Measurements from ENCODE around the gene SHTN1.

The SHTN1 gene

GRCh38 chr10:116915340-116915739, 89.6 kb downstream of the SHTN1 start:
- no peak for DNase-seq

- no peak for DNase-seq
These were observed 91.3 kb downstream of the SHTN1 start for GRCh38 chr10:116913695-116914094.

- no peak for DNase-seq
These were observed 92.8 kb downstream of the SHTN1 start for GRCh38 chr10:116912162-116912561.

GRCh38 chr10:116910910-116911309, 94.1 kb downstream of the SHTN1 start:
- no peak for DNase-seq

- DNase-seq: no peak
These were observed 95.7 kb downstream of the SHTN1 start for GRCh38 chr10:116909307-116909706.

GRCh38 chr10:116907245-116907987, 97.6 kb downstream of the SHTN1 start:
- no peak for DNase-seq

DNA sequence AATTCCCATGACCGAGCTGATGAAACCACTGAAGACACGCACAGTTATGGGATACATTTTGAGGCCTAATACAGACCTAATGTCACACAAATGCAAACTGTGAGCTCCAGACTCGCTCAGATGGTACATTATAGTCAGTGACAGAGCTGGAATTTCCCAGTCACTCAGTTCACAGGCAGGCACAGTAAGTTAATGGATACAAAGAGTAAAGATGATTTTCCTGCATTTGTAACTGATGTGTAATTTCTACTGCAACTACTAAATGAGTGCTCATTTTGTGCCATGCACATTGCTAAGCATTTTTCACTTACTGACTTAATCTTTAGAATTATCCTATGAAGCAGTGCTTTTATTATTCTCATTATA, 99.2 kb downstream of the SHTN1 start:
- DNase-seq: no peak

DNA sequence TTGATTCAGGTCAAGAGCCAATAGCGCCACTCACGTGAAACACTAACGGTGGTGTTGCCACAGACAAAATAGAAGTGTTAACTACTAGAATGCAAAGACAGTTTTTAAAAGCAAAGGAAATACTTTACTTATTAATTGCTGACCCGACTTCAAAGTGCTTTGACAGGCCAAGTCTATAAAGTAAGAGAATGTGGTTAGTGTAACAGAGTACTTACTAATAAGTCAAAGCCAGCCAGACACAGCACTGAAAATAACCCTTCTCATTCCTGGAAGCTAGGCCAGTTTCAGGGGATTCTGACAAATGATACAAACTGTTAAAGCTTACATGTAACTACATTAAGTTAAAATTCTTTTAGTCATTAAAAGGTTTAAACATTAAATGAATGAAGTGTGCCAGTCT, 105.4 kb downstream of the SHTN1 start:
- DNase-seq: no peak

- DNase-seq: no peak
These were observed 111.3 kb downstream of the SHTN1 start for GRCh38 chr10:116893686-116894037.

- DNase-seq: no peak
These were observed 111.9 kb downstream of the SHTN1 start for GRCh38 chr10:116892907-116893685.

- DNase-seq: no peak
These were observed 113.8 kb downstream of the SHTN1 start for GRCh38 chr10:116891208-116891607.

GRCh38 chr10:116889066-116889465, 115.9 kb downstream of the SHTN1 start:
- DNase-seq: no peak

DNA sequence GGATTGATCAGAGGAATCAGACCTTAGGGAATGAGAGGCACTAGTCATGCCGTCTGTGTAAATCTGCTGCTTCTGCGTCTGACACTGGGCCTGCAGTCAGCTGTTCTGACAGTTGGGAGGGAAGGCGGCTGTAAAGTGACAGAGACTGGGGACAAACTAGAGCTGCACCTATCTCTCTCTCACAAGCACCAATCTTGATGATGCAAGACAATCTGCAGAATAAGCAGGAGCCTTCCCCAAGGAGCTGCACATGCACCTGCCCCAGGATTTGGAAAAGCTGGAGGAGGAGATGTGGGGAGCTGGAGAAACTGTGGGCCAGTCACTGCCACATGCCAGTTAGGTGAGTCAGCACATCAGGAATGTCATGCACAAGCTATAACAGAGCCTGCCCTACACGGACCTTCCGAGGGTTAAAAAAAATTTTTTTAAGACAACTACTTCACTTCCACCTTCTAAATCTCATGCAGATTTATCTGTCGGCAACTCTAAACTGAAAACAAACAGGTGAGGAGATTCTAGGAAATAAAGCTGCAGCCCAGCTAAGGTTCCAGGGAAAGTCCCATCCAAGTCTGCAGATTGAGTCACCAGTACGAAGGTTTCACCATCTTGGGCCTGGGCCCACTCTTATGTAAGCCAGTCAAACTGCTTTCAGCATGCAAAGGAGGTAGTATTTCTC, 116.5 kb downstream of the SHTN1 start:
- no peak for DNase-seq

DNA sequence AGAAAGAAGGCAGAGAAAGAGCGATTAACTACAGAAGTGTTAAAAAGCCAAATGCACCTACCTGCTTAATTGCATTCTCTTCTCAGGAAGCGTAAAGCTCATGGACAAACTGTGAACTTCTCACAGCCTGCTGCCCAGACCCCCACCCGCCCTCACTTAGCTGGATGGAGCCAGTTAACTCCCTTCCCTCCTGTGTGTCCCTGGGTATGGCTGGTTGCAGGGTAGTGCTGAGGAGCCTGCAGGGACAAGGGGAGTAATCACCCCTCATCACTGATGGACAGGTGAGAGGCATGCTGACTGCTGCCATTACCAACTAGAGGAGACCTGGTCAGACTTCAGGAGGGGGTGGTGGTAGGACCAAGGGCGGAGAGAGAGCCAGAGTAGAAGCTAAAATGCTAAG, 118.2 kb downstream of the SHTN1 start:
- DNase-seq: no peak

DNA sequence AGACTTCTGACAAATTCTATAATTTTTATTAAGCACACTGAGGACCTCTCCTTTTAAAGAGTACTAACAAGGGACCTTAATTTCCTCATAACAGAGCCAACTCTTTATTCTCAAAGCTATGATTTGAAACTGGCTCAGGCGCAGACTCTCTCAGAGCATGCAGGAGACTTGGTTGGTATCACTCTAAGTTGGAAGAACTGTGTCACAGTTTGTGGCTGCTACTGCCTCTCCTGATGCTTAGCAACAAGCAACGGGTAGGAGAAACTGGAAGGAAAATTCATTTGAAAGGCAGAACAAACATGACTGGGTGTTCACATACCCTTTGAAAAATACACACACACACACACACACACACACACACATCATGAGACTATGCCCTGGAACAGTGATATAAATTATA, 122.3 kb downstream of the SHTN1 start:
- DNase-seq: no peak

DNA sequence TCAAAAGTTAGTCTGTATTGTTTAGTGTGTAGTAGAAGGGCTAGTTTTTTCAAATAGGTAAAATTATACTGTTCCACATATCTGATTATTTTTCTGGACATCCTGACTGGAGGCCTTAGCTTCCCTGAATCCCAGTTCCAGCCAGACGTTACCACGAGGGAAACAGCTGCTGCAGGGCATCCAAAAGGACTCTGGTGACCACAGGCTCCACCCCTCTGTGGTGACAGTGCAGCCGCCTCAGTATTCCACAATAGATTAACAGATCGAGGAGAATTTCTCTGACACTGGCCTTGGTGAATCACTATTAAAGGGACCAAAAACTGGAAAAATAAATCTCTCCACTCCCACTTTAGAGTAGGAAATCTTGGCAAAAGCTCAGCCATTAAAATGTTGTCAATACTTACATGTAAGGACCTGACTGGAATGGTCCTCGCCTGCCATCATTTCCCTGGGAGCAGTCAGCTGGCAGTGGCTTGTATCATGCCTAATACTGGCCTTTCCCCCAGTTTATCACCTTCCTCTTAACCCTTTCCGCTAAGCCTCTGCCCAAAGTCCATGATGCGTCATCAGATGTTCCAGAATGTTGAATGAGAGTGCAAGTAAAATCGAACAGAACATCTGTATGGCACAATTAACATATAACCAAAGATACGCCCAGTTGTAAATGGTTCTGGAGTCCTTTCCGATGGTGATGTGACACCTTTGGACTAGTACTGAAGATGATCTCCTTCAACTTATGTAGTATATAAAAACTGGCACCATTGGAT, 124.1 kb downstream of the SHTN1 start:
- no peak for DNase-seq

DNA sequence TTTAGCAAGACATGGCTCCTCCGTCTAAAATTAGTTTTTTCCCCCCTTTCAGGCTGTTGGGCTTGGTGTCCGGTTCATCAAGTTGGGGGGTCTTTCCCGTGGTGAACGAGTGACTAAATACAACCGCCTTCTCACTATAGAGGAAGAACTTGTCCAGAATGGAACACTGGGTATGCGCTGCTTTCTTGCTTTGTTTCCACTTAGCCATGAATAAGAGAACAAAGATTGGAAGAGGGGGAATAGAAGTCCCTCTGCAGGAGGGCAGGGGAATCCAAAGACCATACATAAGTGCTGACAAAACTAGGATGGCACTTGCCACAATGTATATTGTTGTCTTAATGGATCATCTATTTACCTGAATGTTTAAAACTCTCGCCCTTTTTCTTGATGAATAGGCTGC, 125.2 kb downstream of the SHTN1 start:
- DNase-seq: no peak

DNA sequence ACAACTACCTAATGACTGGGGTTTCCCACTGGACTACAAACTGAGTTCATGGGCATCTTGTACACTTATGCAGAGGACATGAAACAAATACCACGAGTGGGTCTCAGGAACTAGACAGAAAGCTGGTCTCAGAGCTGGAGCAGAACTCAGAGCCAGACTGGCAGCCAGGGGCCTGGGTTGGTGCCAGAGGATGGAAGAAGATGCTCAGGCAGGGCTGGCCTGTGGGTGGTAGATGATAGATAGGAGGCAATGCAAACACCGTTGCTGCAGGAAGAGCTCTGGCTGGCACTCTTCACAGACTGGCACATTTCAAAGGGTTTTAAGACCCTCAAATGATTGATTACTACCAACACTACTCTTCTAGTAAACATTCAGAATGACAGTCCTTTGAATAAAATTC, 126.9 kb downstream of the SHTN1 start:
- no peak for DNase-seq

- DNase-seq: no peak
These were observed 127.6 kb downstream of the SHTN1 start for GRCh38 chr10:116877391-116877790.

DNA sequence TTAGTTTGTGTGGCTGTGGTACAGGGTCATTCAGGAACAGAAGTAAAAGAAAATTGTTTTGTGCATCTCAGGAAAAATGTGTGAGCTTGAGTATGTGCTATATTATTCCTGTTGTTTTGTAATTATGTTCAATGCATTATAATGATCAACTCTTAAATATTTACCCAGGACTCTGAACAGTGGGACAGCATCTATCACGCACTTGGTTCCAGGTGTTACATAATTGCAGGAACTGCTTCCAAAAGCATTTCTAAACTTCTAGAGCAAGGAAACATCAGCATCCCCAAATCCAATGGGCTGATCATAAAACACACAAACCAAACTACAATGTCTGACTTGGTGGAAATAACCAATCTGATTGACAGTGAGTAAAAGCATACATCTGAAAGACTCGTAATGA, 129.1 kb downstream of the SHTN1 start:
- no peak for DNase-seq

- DNase-seq: no peak
These were observed 131.9 kb downstream of the SHTN1 start for GRCh38 chr10:116873134-116873533.

- no peak for DNase-seq
These were observed 134.0 kb downstream of the SHTN1 start for GRCh38 chr10:116870949-116871348.

DNA sequence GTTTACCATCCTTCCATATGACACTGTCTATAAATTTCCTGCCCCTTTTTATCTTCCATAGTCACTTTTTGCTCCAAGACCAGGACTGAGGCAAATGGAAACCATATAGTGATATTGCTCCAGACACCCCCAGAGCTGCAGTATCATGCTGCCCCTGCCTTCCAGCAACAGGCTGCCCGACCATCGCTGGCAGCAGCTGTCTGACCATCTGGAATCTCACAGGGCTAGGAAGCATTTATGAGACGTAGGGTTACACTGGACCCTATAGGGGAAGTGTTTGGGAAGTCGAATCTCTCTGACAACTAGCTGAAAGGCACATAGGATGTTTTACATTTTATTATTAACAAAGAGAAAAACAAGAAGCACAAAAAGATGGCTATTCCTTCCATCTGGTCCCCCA, 136.3 kb downstream of the SHTN1 start:
- no peak for DNase-seq

Measured in activated gamma-delta T cell (primary cell).